B cell (primary cell): ENCODE data around the gene PIK3AP1.

Source experiments
- CTCF ChIP-seq: fragments of 200-600 bp; IDR thresholded peaks from one replicate; pipeline ENCODE4 v1.8.0; 2022; ENCODE audit warnings: antibody characterized with exemption, mild to moderate bottlenecking
- EZH2 ChIP-seq: IDR thresholded peaks from 2 replicates; pipeline ENCODE4 v1.6.1; 2012; ENCODE audit warnings: borderline replicate concordance, low read depth, mild to moderate bottlenecking, moderate library complexity, low read length; ENCODE audit not compliant: insufficient read depth, poor library complexity, severe bottlenecking

- TF ChIP-seq CTCF (no peak), EZH2 (no peak)
Observed at GRCh38 chr10:96708456-96708855, 11.9 kb downstream of the PIK3AP1 start.
